Measurements from ENCODE around the gene RETREG2.

Gene RETREG2, protein sequence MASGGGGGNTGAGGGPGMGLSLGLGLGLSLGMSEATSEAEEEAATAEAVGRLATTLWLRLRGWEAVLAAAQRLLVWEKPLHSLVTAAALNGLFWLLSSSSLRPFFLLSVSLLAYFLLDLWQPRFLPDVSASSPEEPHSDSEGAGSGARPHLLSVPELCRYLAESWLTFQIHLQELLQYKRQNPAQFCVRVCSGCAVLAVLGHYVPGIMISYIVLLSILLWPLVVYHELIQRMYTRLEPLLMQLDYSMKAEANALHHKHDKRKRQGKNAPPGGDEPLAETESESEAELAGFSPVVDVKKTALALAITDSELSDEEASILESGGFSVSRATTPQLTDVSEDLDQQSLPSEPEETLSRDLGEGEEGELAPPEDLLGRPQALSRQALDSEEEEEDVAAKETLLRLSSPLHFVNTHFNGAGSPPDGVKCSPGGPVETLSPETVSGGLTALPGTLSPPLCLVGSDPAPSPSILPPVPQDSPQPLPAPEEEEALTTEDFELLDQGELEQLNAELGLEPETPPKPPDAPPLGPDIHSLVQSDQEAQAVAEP

DNA sequence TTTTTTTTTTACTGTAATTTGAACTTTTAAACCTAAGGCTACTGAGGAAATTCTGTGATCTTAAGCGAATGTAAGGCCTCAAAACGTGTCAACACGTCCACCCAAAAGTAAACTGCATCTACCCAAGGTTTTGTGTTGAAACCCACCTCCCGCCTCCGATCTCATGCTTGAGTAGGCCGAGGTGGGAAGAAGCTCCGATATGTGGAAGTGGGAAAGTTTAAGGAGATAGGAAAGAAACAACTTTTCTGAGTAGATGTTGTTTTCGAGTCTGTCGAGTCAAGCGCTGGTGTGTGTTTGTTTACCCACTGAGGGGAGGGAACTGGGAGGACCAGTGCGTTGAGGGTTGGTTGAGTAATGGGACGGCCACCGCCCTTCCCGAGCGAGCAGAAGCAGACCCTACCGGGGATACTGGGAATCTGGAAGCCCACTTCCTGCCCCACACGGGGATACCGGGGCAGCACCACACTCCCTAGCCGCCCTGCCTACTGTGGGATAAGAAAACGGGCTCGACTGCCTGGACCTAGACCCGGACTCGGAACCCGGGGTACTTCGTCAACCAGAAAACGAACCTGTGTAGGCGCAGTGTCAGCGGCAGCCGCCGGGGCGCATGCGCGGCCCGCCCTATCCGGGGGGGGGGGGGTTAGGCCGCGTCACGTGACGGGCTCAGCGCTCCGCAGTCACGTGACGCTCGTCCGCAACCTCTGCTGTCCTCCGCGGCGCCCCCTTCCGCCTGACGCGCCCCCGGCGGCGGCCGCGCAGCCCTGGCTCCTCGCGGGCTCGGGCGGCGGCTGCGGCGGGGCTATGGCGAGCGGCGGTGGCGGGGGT is at the start of gene RETREG2:
RETREG2 (plus strand) TSS at position 724 of the 825 bp plus-strand sequence; CDS start at position 802, 78 bp downstream.
- FAIRE-seq, result no peak

GRCh38 chr2:219128396-219128795 is 49.7 kb upstream of the RETREG2 start:
- no peak for FAIRE-seq

- no peak for FAIRE-seq
Measured at GRCh38 chr2:219129589-219129988, 48.5 kb upstream of the RETREG2 start.

- no peak for FAIRE-seq
Measured at GRCh38 chr2:219131327-219131726, 46.7 kb upstream of the RETREG2 start.

DNA sequence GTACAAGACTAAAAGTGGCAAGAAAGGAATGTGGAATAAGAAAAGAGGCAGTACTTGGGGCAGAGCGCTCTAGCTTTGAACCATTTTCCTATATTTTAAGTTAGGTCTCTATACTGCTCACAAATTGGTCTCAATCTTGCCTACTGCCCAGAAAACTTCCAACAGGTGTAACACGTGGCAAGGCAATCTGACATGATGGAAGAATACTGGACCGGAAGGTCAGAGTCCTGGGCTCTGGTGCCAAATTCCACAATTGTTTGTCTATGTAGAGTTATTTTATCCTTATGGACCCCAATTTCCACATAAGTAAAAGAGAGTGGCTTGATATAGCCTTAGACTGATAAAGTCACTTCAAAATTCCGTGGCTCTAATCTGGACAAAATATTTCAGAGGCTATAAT is 46.3 kb upstream of the RETREG2 start:
- no peak for FAIRE-seq

GRCh38 chr2:219133976-219134375 is 44.1 kb upstream of the RETREG2 start:
- FAIRE-seq, result no peak

GRCh38 chr2:219140722-219141121 is 37.4 kb upstream of the RETREG2 start:
- FAIRE-seq, result no peak

GRCh38 chr2:219142329-219142728 is 35.7 kb upstream of the RETREG2 start:
- FAIRE-seq, result no peak

DNA sequence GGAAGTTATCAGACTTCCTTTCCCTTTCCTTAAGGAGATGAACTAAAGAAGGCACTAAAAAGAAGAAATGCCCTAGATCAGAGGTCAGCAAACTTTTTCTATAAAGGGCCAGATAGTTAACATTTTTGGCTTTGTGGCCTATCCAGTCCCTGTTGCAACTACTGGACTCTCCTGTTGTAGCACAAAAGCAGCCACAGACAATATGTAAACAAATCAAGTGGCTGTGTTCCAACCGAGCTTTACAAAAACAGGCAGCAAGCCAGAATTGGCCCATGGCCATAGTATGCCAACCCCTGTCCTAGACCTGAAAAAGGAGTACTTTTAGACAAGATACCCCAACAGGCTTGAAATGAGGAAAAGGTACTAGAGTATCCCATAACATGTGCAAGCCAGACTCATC is 28.4 kb upstream of the RETREG2 start:
- no peak for FAIRE-seq

DNA sequence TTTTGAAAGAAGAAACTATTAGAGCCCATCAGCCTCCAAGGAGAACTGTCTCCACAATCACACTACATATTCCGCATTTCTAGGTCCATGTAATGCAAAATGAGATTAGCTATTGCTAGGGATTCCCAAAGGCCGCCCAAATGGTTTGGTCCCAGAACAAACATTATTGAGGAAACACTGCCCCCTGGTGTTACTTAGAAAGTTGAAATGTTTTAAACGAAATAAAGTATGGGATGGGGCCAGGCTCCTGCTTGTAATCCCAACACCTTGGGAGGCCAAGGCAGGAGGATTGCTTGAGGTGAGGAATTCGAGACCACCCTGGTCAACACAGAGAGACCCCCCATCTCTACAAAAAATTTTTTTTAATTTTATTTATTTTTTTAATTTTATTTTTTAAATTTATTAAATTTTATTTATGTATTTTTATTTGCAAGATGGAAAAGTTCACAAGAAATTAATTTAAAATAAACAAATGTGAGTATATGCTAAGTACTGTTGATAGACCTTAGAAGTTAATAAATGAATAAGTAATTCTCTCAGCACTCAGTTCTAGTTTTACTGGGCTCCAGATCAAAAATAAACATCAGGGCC is 22.9 kb upstream of the RETREG2 start:
- FAIRE-seq, result peak; percentile 71

- no peak for FAIRE-seq
Measured at GRCh38 chr2:219157396-219157795, 20.7 kb upstream of the RETREG2 start.

GRCh38 chr2:219158025-219158424 is 20.1 kb upstream of the RETREG2 start:
- FAIRE-seq, result no peak

- no peak for FAIRE-seq
Measured at GRCh38 chr2:219158586-219158985, 19.5 kb upstream of the RETREG2 start.

DNA sequence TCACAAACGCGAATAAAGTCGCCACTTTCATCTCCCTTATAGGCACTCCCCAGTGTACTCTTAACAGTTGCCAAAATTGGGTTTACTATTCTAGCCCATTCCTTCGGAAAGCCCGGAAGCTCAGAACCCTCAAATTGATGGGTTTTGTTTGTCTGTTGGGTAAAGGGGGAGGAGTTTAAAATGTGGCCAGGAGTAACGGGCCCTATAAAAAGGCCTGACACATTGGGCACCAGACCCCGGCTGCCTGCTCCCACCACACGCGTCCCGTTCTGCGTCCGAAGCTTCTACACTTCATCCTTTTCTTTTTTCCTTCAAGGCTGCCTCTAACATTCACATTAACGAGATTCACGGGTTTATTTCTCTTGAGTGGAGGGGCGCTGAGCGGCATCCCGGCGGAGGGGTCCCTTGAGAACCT is 18.3 kb upstream of the RETREG2 start:
- FAIRE-seq, result no peak

DNA sequence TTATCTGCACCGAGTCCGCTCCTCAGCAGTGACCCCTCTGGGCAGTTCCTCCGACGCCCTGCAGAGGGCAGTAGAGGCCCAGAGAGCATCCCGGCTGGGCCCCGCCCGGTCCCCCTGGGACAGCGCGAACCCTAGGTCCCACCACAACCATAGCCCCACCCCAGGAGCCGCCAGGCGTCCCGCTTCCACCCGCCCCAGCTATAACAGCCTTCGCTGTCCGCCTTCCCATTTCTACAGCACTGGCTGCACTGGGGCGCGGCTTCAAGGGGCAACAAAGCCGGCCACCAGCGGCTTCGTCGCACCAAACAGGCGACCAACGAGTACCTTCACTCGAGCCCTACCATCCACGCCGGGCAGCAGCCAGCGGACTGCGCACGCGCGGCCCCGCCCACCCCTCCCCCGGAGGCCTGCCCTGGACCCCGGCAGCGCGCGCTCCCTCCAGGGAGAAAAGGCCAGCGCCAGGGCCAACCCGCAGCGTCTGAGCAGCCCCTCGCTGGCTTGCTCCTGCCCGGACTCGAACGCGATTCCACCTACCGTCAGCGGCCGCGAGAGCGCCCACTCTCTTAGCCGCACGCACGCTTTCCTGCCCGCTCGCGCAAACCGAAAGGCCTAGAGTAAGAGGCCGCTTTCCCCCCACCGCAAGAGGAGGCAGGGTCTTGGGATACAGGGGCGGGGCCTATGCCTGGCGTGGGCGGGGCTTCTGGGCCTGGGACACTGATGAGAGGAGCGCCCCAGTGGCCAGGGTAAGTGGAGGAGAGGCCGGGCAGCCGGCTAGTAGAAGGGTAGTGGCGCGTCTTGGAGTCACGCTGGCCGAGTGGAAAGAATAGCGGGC is 17.7 kb upstream of the RETREG2 start, which contains the start of gene NHEJ1:
NHEJ1 (minus strand) TSS at position 630 of the 832 bp plus-strand sequence. CDS start 2,453 bp downstream, outside the sequence.
- FAIRE-seq, result no peak

- FAIRE-seq, result no peak
Measured at GRCh38 chr2:219161097-219161496, 17.0 kb upstream of the RETREG2 start.

DNA sequence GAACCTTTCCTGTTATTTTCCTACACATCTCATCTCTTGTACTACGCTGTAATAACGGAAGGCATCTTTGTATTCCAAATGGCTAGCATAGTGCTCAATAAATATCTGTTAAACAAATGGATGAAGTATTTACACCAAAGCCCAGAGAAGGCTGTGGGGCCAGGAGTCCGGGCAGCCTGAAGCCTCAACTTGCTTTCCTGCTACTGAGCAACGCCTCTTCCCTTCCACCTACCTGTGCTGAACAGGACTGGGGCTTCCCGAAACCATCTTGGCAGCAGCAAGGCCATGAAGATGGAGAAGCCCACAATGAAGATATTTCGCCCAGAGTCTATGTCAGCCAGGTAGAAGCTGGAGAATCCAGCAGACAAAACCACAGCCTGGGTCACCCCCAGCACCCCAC is 14.9 kb upstream of the RETREG2 start:
- no peak for FAIRE-seq

GRCh38 chr2:219165058-219165911 is 12.8 kb upstream of the RETREG2 start:
- no peak for FAIRE-seq

- FAIRE-seq, result no peak
Measured at GRCh38 chr2:219167997-219168396, 10.1 kb upstream of the RETREG2 start.

- FAIRE-seq, result no peak
Measured at GRCh38 chr2:219168526-219168925, 9.5 kb upstream of the RETREG2 start.

GRCh38 chr2:219168932-219169331 is 9.1 kb upstream of the RETREG2 start:
- no peak for FAIRE-seq
